ENCODE data around the gene ARHGEF2.

- TF ChIP-seq CTCF (IDR thresholded peaks at IDR 0.05) (no peak), POLR2A (IDR thresholded peaks at IDR 0.05) (no peak)
These were observed 26.4 kb downstream of the ARHGEF2 start for GRCh38 chr1:155951753-155952504.
